GM19438 (cell line): ENCODE data around the gene ZNF773.
"Not testable (repeated sequence)": the region's sequence is repeated elsewhere in the genome, so short reads cannot be mapped to it uniquely, and the experiment has no call there.

ENCODE experiments used
- ATAC-seq: cut with Tn5 transposase; IDR thresholded peaks from one replicate; pipeline ENCODE4 v1.9.1; 2021; ENCODE audit warnings: low read depth; ENCODE audit not compliant: unreplicated experiment

ZNF773 gene

DNA sequence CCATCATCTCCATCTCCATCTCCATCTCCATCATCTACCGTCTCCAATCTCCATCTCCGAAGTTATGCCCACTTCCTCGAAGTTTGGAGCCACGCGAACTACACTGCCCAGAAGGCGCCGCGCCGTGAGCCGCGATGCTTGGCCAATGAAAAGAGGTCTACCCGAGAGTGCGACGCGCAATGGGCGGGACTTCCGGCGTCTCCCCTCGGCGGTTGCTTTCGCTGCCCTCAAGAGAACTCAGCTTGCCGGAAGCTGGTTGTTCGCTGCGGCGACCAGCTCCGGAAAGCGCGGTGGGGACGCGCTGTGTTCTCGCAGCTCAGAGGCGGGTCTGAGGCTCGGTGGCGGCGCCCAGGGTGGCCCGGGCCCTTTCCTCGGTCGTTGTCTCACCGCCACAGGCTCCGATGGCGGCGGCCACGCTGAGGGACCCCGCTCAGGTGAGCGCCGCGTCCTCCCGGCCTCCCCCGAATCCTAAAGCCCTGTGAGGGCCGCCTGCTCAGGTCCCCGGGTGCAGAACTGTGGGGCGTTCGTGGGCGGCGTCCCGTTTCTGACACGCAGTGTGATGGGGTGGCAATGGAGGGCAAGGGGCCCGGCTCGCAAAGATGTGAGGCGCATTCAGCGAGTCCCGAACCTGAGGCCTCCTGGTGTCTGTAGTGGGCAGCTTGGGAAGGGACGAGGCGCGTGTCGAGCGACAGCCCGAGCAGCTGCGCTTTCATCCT, at the start of gene ZNF773:
ZNF773 (plus strand) TSS at position 259 of the 716 bp plus-strand sequence; CDS start at position 402, 143 bp downstream.
- peak; percentile 94 for ATAC-seq

DNA sequence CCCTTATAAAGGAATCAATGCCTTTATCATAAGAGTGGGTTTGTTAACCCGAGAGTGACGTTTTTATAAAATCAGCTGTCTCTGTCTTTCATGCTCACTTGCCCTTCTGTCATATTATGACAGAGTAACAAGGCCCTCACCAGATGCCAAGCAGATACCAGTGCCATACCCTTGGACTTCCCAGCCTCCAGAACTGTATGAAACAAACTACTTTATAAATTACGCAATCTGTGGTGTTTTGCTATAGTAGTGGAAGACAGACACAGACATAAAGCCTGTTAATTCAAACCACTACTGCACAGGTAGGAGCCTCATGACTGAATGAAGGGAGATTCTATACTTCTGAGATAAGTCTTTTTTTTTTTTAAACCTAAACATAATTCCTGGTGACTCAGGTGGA, 47.4 kb upstream of the ZNF773 start:
- ATAC-seq = no peak

- ATAC-seq = no peak
Observed at GRCh38 chr19:57465680-57466381, 33.9 kb upstream of the ZNF773 start.

- no peak for ATAC-seq
Observed at GRCh38 chr19:57466489-57466888, 33.2 kb upstream of the ZNF773 start.

GRCh38 chr19:57473646-57474045, 26.1 kb upstream of the ZNF773 start:
- no peak for ATAC-seq

- ATAC-seq = peak; percentile 77
Observed at GRCh38 chr19:57477191-57478008, 22.3 kb upstream of the ZNF773 start, which contains the start of gene ZNF772. TSS of gene ZNF772 (minus strand) at chr19:57477566. CDS start at chr19:57477309, 257 bp downstream.

GRCh38 chr19:57487477-57488298, 12.1 kb upstream of the ZNF773 start, which contains the start of gene ZNF419:
TSS of gene ZNF419 (plus strand) at chr19:57487750. CDS start at chr19:57487951, 201 bp downstream.
- ATAC-seq = peak; percentile 92

DNA sequence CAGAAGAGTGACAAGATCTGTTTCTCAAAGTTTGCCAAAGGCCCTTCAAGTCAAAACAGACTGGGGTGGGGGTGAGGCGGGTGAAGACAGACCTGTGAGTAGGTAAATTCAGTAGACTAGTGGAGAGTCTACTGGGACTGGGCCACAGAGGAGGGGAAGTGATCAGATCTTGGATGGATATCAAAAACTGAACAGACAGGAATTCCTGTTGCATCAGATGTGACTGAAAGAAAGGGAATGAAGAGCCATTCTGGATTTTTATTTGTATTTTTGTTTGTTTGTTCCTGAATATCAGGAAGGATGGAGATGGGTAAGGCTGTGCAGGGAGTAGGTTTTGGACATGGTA, 11.5 kb upstream of the ZNF773 start:
- ATAC-seq = not testable (repeated sequence)

GRCh38 chr19:57499332-57499679, 432 bp upstream of the ZNF773 start:
- not testable (repeated sequence) for ATAC-seq

- not testable (repeated sequence) for ATAC-seq
Observed at GRCh38 chr19:57500400-57500799, 662 bp downstream of the ZNF773 start.

DNA sequence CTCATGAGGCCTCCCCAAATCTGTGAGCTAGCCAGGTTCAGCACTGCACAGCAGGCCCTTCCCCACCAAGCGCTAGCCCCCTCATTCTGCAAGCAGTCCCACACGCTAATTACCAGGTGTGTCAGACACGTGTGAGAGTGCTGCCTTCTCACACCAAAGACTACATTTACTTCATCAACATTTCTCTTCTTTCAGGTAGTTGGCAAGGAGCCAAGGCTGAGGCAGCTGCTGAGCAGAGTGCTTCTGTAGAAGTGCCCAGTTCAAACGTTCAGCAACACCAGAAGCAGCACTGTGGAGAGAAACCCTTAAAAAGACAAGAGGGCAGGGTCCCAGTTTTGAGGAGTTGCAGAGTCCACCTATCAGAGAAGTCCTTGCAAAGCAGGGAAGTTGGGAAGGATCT, 6.4 kb downstream of the ZNF773 start:
- ATAC-seq = no peak

GRCh38 chr19:57511484-57511883, 11.7 kb downstream of the ZNF773 start:
- no peak for ATAC-seq

GRCh38 chr19:57512845-57513244, 13.1 kb downstream of the ZNF773 start:
- ATAC-seq = no peak

DNA sequence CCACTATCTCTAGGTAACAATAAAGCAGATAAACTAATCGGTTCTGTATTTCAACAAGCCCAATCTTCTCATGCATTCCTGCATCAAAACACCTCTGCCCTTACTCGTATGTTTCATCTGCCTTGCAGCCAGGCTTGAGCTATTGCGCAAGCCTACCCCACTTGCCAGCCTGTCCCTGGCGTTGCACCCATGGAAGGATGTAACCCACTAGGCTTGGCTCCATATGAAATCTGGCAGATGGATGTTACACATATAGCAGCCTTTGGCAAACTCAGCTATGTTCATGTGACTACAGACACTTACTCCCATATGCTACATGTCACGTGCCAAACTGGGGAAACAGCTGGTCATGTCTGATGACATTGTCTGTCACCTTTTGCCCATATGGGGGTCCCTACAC, 15.5 kb downstream of the ZNF773 start:
- ATAC-seq = no peak

- ATAC-seq = not testable (repeated sequence)
Observed at GRCh38 chr19:57518021-57518420, 18.3 kb downstream of the ZNF773 start.

- peak; percentile 99 for ATAC-seq
Observed at GRCh38 chr19:57527136-57527881, 27.6 kb downstream of the ZNF773 start, which contains the start of gene ZNF549. TSS of gene ZNF549 (plus strand) at chr19:57527356. CDS start at chr19:57527574, 218 bp downstream.

- no peak for ATAC-seq
Observed at GRCh38 chr19:57537953-57538547, 38.3 kb downstream of the ZNF773 start.

GRCh38 chr19:57546513-57546912, 46.8 kb downstream of the ZNF773 start:
- ATAC-seq = no peak

GRCh38 chr19:57552432-57552831, 52.7 kb downstream of the ZNF773 start:
- ATAC-seq = no peak
